ENCODE results near the gene SACM1L. TPM values are rescaled to one million over a fixed set of nuclear protein-coding genes. Genes with fewer than 3 reads are reported as not detected.

Gene SACM1L
- total and polyA plus RNA-seq, 7 experiments from 2014 or later: 21.1 to 93.8 (median 69.6) TPM

GRCh38 chr3:45701172-45701867 lies 12.1 kb downstream of the SACM1L start:
- H3K4me1 ChIP-seq (ENCODE audit: control insufficient read depth in 2 of 2, insufficient read depth in 2 of 2, low read length in 2 of 2): peaks cover 11 to 13% of the 10 kb centered on the region in 2 donors
- H3K36me3 ChIP-seq (ENCODE audit: control insufficient read depth in 2 of 3, insufficient read depth in 3 of 3, low read length in 3 of 3): peaks cover 7 to 23% (median 17%) of the 10 kb centered on the region in 3 experiments
- Mint-ChIP-seq H3K9me3 (no peaks in the 10 kb centered on the region), H3K4me1 (peaks cover 28 to 82% (median 69%) of the 10 kb centered on the region in 7 donors), H3K27me3 (no peaks in the 10 kb centered on the region), H3K4me3 (peak overlapping the region in 3 of 10 donors; percentile 22 to 61 (median 39)), H3K27ac (peak overlapping the region in 4 of 9 donors; percentile 5 to 37 (median 24)), H3K36me3 (peaks cover 0 to 37% (median 25%) of the 10 kb centered on the region in 5 donors)
- DNase-seq (no peak), ATAC-seq (no peak)
- H3K27ac ChIP-seq (ENCODE audit: low read depth, low read length): no peak overlapping the region
- no peaks in the 10 kb centered on the region for H3K27me3 ChIP-seq (ENCODE audit: control insufficient read depth in 2 of 2, insufficient read depth in 2 of 2, low read length in 2 of 2)
- H3K9me3 ChIP-seq (ENCODE audit: control insufficient read depth in 2 of 3, low read length in 3 of 3): no peaks in the 10 kb centered on the region
- no peak overlapping the region for H3K4me3 ChIP-seq (ENCODE audit: low read length)
- CTCF ChIA-PET: interaction anchor here (1.4 kb wide), 1 partner anchor 45 kb away, joined by 3 read pairs; no protein-coding TSS in a partner anchor
- POLR2A ChIA-PET: interaction anchor here (1.2 kb wide), 1 partner anchor 11 kb away, joined by 4 read pairs; no protein-coding TSS in a partner anchor
- intact Hi-C loops (cut with micrococcal nuclease): no loop called here

GRCh38 chr3:45704301-45704943 lies 15.2 kb downstream of the SACM1L start:
- ATAC-seq: no peak
- Mint-ChIP-seq H3K4me3 (peak overlapping the region in 2 of 10 donors; percentile 16 to 29), H3K36me3 (peaks cover 0 to 50% (median 27%) of the 10 kb centered on the region in 5 donors), H3K4me1 (peaks cover 20 to 72% (median 51%) of the 10 kb centered on the region in 7 donors), H3K9me3 (no peaks in the 10 kb centered on the region), H3K27me3 (no peaks in the 10 kb centered on the region), H3K27ac (peak overlapping the region in 1 of 9 donors; percentile 22)
- ChIA-PET CTCF (interaction anchor here (0.7 to 1.2 kb wide), 4 partner anchors 14 to 292 kb away, joined by 3 to 4 read pairs (median 3); no protein-coding TSS in a partner anchor), POLR2A (interaction anchor here (1.0 kb wide), 1 partner anchor 46 kb away, joined by 3 read pairs; no protein-coding TSS in a partner anchor)
- H3K36me3 ChIP-seq (ENCODE audit: control insufficient read depth in 2 of 3, insufficient read depth in 3 of 3, low read length in 3 of 3): peaks cover 5 to 41% (median 38%) of the 10 kb centered on the region in 3 experiments
- no peak for DNase-seq
- no peak overlapping the region for H3K4me3 ChIP-seq (ENCODE audit: low read length)
- peaks cover 9 to 13% of the 10 kb centered on the region in 2 donors for H3K4me1 ChIP-seq (ENCODE audit: control insufficient read depth in 2 of 2, insufficient read depth in 2 of 2, low read length in 2 of 2)
- no peaks in the 10 kb centered on the region for H3K27me3 ChIP-seq (ENCODE audit: control insufficient read depth in 2 of 2, insufficient read depth in 2 of 2, low read length in 2 of 2)
- intact Hi-C loops (cut with micrococcal nuclease): no loop called here
- H3K9me3 ChIP-seq (ENCODE audit: control insufficient read depth in 2 of 3, low read length in 3 of 3): no peaks in the 10 kb centered on the region
- H3K27ac ChIP-seq (ENCODE audit: low read depth, low read length): no peak overlapping the region

GRCh38 chr3:45705839-45706808 lies 16.9 kb downstream of the SACM1L start:
- Mint-ChIP-seq H3K4me3 (no peak overlapping the region), H3K27ac (peak overlapping the region in 4 of 9 donors; percentile 12 to 65 (median 46)), H3K27me3 (no peaks in the 10 kb centered on the region), H3K36me3 (peaks cover 8 to 56% (median 35%) of the 10 kb centered on the region in 5 donors), H3K4me1 (peaks cover 13 to 63% (median 48%) of the 10 kb centered on the region in 7 donors), H3K9me3 (no peaks in the 10 kb centered on the region)
- peaks cover 5 to 55% (median 49%) of the 10 kb centered on the region in 3 experiments for H3K36me3 ChIP-seq (ENCODE audit: control insufficient read depth in 2 of 3, insufficient read depth in 3 of 3, low read length in 3 of 3)
- DNase-seq: no peak
- intact Hi-C loops (cut with micrococcal nuclease): no loop called here
- no peaks in the 10 kb centered on the region for H3K9me3 ChIP-seq (ENCODE audit: control insufficient read depth in 2 of 3, low read length in 3 of 3)
- CTCF ChIA-PET: interaction anchor here (1.1 to 1.2 kb wide), 2 partner anchors 46 to 223 kb away, joined by 3 read pairs; no protein-coding TSS in a partner anchor
- ATAC-seq: no peak
- POLR2A ChIA-PET: interaction anchor here (0.6 to 0.9 kb wide), 2 partner anchors 16 to 68 kb away, joined by 3 to 4 read pairs; no protein-coding TSS in a partner anchor
- no peak overlapping the region for H3K4me3 ChIP-seq (ENCODE audit: low read length)
- peaks cover 6 to 13% of the 10 kb centered on the region in 2 donors for H3K4me1 ChIP-seq (ENCODE audit: control insufficient read depth in 2 of 2, insufficient read depth in 2 of 2, low read length in 2 of 2)
- no peaks in the 10 kb centered on the region for H3K27me3 ChIP-seq (ENCODE audit: control insufficient read depth in 2 of 2, insufficient read depth in 2 of 2, low read length in 2 of 2)
- H3K27ac ChIP-seq (ENCODE audit: low read depth, low read length): no peak overlapping the region

- Histone ChIP-seq H3K4me3 (ENCODE audit: low read length) (no peak overlapping the region), H3K27me3 (ENCODE audit: control insufficient read depth in 2 of 2, insufficient read depth in 2 of 2, low read length in 2 of 2) (no peaks in the 10 kb centered on the region), H3K9me3 (ENCODE audit: control insufficient read depth in 2 of 3, low read length in 3 of 3) (no peaks in the 10 kb centered on the region), H3K27ac (ENCODE audit: low read depth, low read length) (no peak overlapping the region), H3K4me1 (ENCODE audit: control insufficient read depth in 2 of 2, insufficient read depth in 2 of 2, low read length in 2 of 2) (no peaks in the 10 kb centered on the region), H3K36me3 (ENCODE audit: control insufficient read depth in 2 of 3, insufficient read depth in 3 of 3, low read length in 3 of 3) (peaks cover 3 to 79% (median 29%) of the 10 kb centered on the region in 3 experiments)
- DNase-seq (no peak), ATAC-seq (no peak)
- intact Hi-C loops (cut with micrococcal nuclease): no loop called here
- peaks cover 23 to 58% (median 39%) of the 10 kb centered on the region in 5 donors for H3K36me3 Mint-ChIP-seq
- H3K27me3 Mint-ChIP-seq: no peaks in the 10 kb centered on the region
- ChIA-PET POLR2A (no interaction called here), CTCF (interaction anchor here (0.6 kb wide), 1 partner anchor 93 kb away, joined by 3 read pairs; no protein-coding TSS in a partner anchor)
- H3K27ac Mint-ChIP-seq: peak overlapping the region in 3 of 9 donors; percentile 3 to 48 (median 45)
- H3K4me3 Mint-ChIP-seq: no peak overlapping the region
- peaks cover 15 to 28% (median 20%) of the 10 kb centered on the region in 7 donors for H3K4me1 Mint-ChIP-seq
- H3K9me3 Mint-ChIP-seq: no peaks in the 10 kb centered on the region
These were observed 22.7 kb downstream of the SACM1L start for GRCh38 chr3:45711931-45712330.

- intact Hi-C loops (cut with micrococcal nuclease): no loop called here
- Histone ChIP-seq H3K4me3 (ENCODE audit: low read length) (no peak overlapping the region), H3K27ac (ENCODE audit: low read depth, low read length) (no peak overlapping the region), H3K4me1 (ENCODE audit: control insufficient read depth in 2 of 2, insufficient read depth in 2 of 2, low read length in 2 of 2) (no peaks in the 10 kb centered on the region), H3K9me3 (ENCODE audit: control insufficient read depth in 2 of 3, low read length in 3 of 3) (no peaks in the 10 kb centered on the region), H3K27me3 (ENCODE audit: control insufficient read depth in 2 of 2, insufficient read depth in 2 of 2, low read length in 2 of 2) (no peaks in the 10 kb centered on the region), H3K36me3 (ENCODE audit: control insufficient read depth in 2 of 3, insufficient read depth in 3 of 3, low read length in 3 of 3) (peaks cover 7 to 76% (median 24%) of the 10 kb centered on the region in 3 experiments)
- DNase-seq (no peak), ATAC-seq (no peak)
- ChIA-PET CTCF (no interaction called here), POLR2A (interaction anchor here (0.6 to 1.0 kb wide), 2 partner anchors 36 to 429 kb away, joined by 3 read pairs; no protein-coding TSS in a partner anchor)
- H3K27me3 Mint-ChIP-seq: no peaks in the 10 kb centered on the region
- H3K9me3 Mint-ChIP-seq: no peaks in the 10 kb centered on the region
- H3K4me3 Mint-ChIP-seq: no peak overlapping the region
- H3K4me1 Mint-ChIP-seq: peaks cover 15 to 29% (median 26%) of the 10 kb centered on the region in 7 donors
- H3K27ac Mint-ChIP-seq: peak overlapping the region in 4 of 9 donors; percentile 3 to 81 (median 34)
- H3K36me3 Mint-ChIP-seq: peaks cover 27 to 56% (median 36%) of the 10 kb centered on the region in 5 donors
These were observed 23.4 kb downstream of the SACM1L start for GRCh38 chr3:45712434-45713110.
